ENCODE results near the gene SPTLC2.
"Not testable (repeated sequence)": the region's sequence is repeated elsewhere in the genome, so short reads cannot be mapped to it uniquely, and the experiment has no call there.

Gene SPTLC2

DNA sequence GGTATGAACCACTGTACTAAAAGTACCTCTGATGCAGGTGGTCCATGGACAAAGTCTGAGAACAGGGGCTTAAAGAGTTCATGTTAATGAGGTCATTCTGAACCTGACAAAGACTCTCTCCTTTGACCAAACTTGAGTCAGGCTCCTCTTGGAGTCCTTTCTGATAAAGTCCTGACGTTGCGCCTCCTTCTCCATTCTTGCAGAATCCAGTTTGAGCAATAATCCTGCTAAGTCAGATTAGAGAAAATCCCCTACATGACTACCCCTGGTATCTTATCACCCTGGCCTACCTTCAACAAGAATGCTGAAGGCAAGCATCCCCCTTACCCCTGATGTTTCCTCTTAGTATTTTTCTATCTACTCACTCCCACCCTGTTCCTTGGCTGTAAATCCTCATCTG, 71.9 kb downstream of the SPTLC2 start:
- no peak for DNase-seq

DNA sequence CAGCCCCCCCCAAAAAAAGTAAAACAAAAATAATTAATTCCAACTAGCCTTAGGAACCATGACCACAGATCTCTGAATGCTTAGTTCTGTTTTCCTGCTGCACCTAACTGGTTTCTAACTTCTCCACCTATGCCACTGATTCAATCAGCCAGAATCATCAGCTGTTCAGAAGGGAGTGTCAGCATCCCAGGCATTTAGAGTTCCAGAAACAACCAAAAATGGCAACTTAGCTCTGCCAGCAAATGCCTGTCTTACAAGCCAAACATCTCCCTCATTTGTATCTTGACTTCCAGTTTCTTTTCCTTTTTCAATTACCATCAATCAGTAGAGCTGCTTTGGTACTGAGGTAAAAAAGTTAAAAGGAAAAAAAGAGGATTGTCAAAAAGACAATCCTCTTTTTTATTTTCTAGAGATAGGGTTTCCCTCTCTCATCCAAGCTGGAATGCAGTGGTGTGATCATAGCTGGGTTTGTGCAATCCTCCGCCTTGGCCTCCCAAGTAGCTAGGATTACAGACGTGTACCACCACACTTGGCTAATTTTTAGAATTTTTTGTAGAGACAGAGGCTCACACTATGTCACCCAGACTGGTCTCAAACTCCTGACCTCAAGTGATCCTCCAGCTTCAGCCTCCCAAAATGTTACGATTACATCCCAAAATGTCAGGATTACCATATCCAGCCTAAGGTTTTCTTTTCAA, 72.7 kb downstream of the SPTLC2 start:
- no peak for DNase-seq

DNA sequence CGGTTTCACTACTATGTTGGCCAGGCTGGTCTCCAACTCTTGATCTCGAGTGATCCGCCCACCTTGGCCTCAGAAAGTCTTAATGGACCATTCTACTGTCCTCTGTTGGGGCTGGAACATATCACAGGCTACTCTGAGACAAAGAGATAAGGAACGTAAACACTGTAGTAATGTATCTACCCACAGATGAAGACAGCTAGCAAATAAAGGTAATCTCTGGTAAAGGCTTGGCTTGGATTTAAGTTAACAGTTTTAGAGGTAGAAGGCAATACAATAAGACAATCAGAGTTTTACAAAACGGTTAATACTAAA, 73.2 kb downstream of the SPTLC2 start:
- DNase-seq = no peak

DNA sequence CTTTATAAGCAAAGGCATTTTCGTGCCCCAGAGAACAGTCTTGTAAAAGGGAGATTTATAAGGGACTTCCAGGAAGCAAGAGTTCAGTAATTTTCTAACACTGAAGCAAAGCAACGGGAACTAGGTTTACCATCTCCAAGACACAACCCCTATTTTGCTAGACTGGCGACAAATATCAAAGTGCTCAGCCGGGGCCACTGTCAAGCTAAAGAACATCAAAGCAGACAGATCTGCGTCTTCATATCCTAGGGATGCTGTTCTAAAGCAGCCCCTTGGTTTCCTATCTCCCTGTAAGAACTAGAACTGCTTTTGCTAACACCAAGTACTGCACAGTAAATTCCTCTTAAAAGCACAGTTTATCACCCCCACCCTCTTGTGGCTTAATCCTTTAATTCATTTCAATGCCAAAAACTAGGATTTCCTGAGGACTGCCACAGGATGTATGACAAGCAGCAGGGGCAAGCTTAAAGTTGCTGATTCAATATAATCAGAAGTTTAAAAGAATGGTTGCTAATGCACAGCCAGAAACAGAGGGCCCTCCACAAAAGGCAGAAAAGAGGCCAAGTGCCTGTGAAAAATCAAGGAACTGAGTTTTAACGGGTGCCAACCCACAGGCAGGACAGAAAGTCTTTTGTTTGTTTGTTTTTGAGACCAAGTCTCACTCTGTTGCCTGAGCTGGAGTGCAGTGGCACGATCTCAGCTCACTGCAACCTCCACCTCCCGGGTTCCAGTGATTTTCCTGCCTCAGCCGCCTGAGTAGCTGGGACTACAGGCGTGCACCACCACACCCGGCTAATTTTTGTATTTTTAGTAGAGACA, 73.8 kb downstream of the SPTLC2 start:
- DNase-seq = no peak

DNA sequence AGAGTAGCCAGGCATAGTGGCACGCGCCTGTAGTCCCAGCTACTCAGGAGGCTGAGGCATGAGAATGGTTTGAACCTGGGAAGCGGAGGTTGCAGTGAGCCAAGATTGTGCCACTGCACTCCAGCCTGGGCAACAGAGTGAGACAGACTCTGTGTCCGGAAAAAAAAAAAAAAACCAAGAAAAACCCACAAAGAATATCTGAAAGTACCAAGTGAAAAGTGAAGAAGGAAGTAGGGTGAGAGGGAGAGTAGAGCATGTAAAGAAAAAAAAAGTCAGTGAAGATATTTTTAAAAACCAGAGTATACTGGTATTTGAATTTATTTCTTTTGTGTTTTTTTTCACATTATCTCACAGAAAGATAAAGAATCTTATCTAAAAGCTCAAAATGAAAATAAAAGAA, 74.5 kb downstream of the SPTLC2 start:
- no peak for DNase-seq

DNA sequence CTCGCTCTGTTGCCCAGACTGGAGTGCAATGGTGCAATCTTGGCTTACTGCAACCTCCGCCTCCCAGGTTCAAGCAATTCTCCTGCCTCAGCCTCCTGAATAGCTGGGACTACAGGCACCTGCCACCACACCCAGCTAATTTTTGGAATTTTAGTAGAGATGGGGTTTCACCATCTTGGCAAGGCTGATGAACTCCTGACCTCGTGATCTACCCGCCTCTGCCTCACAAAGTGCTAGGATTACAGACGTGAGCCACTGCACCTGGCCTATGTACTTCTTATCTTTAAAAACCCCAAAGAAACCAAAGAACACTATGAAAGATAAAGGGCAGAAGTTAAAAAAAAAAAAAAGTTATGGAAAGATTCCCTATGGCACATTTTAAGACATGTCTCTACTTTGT, 79.5 kb downstream of the SPTLC2 start:
- DNase-seq = not testable (repeated sequence)

DNA sequence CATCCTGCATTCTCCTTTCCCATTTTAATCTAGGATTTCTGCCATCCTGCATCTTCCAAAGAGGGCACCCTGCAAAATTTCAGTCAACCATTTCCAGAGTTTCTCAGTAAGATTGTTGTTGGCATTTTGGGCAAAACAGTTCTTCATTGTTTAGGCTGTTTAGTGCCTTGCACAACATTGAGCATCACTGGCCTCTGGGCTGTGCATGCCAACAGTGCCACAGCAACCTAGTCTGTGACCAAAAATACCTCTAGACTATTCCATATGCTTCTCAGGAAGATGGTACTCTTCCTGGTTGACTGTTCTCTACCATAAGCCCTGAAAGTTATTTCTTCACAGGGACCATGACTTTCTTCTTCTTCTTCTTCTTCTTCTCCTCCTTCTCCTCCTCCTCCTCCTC, 85.4 kb downstream of the SPTLC2 start:
- DNase-seq = no peak

DNA sequence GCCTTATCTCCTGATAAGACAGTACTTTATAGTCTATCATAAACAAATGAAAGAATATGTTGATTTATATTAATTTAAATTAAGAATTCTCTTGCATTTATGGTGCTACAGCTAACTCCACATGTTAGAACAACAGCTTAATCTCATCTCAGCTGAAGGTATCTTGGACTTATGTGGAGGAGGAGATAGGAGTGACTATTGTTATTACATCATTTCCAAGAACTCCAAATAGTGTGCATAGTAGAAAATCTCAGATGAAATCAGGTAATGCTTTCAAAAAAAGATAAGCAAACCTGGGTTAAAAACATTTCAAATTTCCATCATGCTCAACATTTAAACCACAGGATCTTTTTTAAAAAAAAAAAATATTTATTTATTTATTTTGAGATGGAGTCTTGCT, 86.5 kb downstream of the SPTLC2 start:
- DNase-seq = no peak

DNA sequence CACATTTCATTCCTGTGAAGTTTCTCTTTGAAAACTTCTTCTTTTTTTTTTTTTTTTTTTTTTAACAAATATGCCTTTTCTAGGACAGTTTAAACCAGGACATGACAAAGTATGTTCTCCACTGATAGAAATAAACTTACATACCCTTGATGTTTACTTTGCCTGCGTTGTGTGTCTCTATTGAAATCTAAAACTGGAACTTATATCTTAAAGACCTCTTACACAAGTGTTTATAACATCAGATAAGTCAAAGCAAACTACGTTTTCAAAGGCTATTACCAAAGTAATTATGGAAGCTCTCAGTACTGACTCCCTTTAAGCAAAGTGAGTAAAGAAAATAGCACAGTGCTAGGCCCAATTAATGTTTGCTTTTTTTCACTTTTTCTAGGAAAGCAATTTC, 87.2 kb downstream of the SPTLC2 start:
- DNase-seq = no peak

DNA sequence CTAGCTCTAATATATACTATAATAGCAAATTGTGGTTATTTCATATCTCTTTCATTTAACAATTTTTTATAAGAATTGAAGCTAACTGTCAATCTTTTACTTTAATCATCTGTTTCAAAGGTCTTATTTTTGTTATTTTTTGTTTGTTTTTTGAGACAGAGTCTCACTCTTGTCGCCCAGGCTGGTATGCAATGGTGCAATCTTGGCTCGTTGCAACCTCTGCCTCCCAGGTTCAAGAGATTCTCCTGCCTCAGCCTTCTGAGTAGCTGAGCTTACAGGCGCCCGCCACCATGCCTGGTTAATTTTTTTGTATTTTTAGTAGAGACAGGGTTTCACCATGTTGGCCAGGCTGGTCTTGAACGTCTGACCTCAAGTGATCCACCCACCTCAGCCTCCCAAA, 87.7 kb downstream of the SPTLC2 start:
- not testable (repeated sequence) for DNase-seq

DNA sequence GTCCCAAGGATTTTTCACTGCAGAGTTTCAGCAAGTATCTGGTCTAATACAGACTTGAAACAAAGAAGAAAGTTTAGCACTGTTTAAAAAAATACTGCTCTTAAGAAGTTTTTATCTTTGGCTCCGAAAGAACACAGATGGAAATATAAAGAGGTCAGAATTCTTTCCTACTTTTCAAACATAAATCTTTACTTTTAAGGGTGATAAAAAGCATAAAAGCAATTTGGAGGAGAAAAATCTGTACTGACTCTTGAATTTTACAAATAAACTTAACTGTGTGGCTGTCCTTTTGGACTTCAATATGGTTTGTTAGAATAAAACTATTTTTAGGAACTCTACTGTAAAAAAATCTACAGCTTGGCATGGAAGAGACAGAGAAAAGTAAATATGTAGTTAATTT, 90.2 kb downstream of the SPTLC2 start:
- DNase-seq = no peak

DNA sequence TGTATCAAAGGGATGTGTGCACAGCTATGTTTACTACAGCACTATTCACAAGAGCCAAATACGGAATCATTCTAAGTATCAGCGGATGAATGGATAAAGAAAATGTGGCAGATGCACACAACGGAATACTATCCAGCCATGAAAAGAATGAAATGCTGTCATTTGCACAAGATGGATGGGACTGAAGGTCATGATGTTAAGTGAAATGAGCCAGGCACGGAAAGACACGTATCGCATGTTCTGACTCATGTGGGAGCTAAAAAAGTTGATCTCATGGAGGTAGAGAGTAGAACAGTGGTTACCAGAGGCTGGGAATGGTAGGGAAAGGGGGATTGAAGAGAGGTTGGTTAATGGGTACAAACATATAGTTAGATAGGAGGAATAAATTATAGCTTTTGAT, 91.9 kb downstream of the SPTLC2 start:
- no peak for DNase-seq

DNA sequence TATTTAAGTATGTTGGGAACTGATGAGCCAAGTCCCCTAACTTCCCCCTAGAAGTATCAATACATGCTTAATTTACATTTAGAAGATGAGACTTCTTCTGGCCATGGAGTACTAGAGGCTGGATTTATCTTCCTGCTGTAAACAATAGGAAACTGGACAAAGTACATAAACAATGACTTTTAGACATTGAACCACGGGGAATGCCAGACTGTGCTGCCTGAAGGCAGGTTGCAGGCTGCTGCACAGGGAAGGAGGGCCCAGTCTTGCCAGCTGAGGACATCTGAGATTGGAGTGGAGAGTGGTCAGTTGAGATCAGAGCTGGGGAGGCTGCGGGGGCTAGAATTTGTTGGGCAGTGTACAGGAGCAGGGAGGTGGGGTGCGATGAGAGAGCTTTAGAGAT, 93.3 kb downstream of the SPTLC2 start:
- no peak for DNase-seq

DNA sequence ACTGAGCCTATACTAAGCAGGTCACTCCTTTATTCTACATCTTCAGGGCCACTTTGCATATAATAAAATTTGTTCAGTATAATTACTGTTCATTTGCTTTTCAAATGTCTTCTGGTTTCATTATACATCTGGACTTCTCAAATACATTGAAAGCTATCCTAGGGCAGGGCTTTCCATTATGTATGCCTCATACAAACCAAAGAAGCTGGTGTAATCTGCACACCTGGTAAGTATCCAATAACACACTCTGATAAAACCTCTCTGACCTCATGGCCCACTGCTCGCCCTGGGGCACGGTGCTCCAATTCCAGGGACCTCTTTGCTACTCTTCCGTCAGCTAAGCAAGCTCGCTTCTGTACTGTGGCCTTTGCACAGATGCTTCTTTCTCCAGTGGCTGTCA, 95.9 kb downstream of the SPTLC2 start:
- no peak for DNase-seq

DNA sequence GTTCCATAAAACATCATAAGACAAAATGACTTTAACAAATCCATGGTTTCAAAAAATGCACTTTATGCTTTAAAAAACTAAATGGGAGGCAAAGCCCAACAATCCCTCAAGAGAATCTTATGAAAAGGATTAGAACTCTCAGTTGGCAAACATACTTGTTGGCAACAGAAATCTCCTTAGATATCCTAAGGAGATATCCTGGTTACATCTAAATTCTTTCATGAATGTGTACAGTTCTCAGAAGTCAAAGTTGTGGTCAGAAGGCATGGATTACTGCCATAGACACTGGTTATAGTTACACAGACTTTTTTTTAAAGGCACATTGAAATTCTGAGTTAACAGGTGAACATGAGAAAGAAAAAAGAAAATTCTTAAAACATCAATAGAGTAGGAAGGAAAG, 100.3 kb downstream of the SPTLC2 start:
- DNase-seq = no peak

DNA sequence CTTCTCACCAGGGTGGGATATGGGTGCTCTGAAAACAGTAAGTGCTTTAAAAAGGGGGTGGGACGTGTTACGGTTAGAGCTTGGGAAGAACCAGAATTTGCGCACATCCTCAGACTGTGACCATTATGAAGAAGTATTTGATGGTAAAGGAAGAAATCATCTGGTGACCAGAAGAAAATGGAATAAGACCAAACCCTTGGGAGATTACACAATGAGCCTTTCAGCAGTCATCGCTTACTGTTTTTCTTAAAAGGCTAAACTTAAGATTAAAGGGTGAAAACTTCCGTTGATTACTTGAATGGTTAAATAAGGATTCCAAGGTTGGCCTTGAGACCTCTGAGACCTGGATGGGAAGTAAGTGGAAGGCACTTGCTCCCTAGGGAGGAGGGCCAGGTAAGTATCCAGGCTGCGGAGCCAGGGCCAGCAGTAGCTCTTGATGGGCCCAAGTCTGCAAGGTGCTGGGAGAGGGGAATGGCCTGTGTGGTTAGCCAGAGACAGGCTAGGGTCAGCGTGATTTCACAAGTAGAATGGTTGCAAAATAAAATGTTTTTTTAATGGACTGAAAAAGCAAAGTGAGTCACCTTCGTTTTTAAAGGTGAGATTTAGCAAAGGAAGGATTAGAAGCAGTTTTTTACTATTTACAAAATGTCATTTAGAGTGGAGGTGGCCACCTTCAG, 104.8 kb downstream of the SPTLC2 start:
- no peak for DNase-seq

DNA sequence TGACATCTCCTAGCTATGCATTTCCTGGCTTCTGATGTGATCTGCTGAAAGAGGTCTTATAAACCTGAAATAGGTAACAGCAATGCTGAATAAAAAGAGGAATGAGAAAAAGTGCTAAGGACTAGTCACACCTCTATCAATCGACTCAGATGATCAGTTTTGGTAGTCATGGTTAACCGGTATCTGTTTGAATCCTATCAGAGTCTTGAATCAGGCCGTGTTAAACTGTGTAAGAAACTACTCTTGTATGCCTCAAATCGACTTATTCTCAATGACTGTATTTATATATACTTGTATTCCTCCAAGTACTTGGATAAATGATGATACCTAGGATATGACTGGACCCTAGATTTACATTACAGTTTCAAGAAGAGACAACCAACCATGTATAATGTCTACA, 107.1 kb downstream of the SPTLC2 start:
- DNase-seq = no peak

DNA sequence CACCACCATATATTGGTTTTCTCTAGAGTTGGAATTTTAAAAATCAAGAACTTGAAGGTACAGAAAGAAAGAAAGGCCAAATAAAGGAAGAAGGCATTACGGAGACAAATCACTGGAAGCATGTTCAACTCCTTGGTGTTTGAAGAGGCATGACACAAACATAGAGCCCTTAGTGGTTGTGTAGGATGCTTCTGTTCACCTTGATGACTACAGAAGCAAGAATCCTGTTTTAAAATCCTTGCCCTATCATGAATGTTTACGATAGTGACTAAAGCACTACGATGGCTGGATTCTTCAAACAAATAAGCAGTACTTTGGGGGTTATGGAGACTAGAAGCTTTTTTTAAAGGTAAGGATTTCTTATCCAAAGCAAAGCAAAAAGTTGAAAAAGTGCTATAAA, 107.6 kb downstream of the SPTLC2 start:
- DNase-seq = no peak

DNA sequence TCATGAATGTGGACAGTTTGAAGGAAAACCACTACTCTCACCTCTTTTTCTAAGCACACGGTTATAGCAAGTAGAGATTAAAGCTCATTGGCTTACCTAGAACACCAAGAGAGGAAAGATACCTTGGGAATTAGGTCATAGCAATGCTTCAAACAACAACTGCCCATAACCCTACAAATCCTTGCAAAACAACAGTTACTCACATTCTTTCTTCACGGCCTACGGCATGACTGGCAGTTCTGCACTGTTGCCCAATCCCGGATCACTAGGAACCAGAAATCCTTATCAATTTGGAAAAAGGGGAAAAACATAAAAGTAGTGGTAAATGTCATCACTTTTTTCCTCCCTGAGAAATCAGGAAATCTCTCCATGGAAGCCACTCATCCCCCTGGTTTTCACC, 108.2 kb downstream of the SPTLC2 start:
- DNase-seq = no peak

DNA sequence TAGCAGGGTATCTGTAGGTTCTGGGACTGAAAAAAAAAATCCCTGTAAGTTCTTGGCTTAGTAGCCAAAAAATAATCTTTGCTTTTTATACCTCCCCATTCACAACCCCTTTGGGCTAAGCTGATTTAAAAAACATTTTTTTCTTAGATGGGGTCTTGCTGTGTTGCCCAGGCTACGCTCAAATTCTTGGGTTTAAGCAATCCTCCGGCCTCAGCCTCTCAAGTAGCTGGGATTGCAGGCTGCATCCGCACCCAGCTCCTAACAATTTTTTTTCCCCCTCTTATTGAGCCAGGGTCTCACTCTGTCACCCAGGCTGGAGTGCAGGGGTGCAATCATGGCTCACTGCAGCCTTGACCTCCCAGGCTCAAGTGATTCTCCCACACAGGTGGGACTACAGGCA, 108.7 kb downstream of the SPTLC2 start:
- DNase-seq = no peak

DNA sequence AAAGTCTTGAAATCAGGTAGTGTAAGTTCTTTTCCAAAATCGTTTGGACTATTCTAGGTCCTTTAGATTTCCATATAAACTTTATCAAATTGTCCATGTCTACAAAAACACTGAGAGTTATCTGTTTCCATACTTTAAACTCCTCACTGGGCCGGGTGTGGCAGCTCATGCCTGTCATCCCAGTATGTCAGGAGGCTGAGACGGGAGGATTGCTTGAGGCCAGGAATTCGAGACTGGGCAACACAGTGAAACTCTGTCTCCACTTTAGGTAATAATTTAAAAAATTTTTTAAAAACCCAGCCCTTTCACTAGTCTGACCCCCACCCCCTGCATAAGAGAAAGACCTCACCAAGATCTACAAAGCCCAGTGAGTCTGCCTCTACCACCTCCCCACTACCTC, 111.4 kb downstream of the SPTLC2 start:
- no peak for DNase-seq

DNA sequence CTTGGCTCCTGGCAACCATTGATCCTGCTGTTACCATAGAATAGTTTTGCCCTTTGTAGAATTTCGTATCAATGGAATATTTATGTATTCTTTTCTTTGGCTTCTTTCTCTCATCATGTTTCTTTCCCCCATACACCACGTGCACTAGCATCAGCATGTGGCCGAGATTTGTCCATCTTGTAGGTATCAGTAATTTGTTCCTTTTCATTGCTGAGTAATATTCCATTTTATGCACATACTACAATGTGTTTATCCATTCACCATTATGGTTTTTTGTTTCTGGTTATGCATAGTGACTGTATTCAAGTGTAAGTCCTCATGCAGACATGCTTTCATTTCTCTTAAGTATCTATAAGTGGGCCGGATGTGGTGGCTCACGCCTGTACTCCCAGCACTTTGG, 113.3 kb downstream of the SPTLC2 start:
- no peak for DNase-seq

DNA sequence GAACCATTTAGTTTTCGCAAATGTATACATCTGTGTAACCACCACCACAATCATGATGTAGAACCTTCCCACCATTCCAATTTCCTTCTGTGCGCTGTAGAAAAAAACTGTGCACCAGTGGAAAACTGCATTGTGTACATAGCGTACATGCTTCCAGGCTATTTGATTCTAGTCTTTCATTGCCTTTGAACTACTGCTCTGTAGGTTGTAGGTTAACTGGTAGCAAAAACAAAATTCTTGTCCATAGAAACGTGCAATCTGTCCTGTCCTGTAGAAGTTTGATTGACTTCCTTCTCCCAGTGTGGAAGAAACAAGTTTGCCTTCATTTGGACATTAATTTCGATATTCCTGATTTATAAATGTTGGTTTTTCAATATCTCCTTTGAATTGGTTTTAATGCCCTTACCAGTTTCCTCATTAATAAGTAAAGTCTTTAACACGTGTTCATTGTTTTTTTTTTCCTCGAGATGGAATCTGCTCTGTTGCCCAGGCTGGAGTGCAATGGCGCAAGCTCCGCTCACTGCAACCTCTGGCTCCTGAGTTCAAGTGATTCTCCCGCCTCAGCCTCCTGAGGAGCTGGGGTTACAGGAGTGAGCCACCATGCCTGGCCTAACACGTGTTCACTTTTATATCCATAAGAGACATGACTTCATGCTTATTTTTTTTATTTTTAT, 114.2 kb downstream of the SPTLC2 start:
- no peak for DNase-seq

All from activated gamma-delta T cell treated with Interleukin-2 at 50 U/mL for 16 hours (primary cell).